ENCODE data around the gene PGAM5. TPM values are rescaled to one million over a fixed set of nuclear protein-coding genes. Genes with fewer than 3 reads are reported as not detected.

The PGAM5 gene
- total and polyA plus RNA-seq, 9 of the 15 experiments (the other 6 are each of a cell fraction or from before 2014, with no cell fraction given): 7.4 to 121 (median 69.5) TPM

GRCh38 chr12:132735496-132735895 is 24.9 kb downstream of the PGAM5 start:
- in situ Hi-C loops (cut with MboI): no loop called here
- WGBS (ENCODE audit: insufficient coverage, low coverage, missing lambda C conversion rate): 96% methylated on average over 12 of the region's 20 CpGs

GRCh38 chr12:132736378-132736777 is 25.7 kb downstream of the PGAM5 start:
- Histone ChIP-seq H3K27ac (ENCODE audit: extremely low read depth, low read depth, low read length) (no peak overlapping the region), H3K4me3 (no peak overlapping the region), H3K36me3 (ENCODE audit: control insufficient read depth, insufficient read depth, low read length) (peaks cover 93% of the 10 kb centered on the region), H3K27me3 (ENCODE audit: control insufficient read depth in 2 of 2, insufficient read depth in 2 of 2, low read length in 2 of 2) (no peaks in the 10 kb centered on the region), H3K9me3 (replicated peaks; ENCODE audit: control insufficient read depth, insufficient read depth, low read depth, low read length) (no peaks in the 10 kb centered on the region), H3K9me1 (ENCODE audit: control insufficient read depth, insufficient read depth, low read length) (no peaks in the 10 kb centered on the region), H3K79me2 (ENCODE audit: control insufficient read depth, insufficient read depth, low read length) (no peaks in the 10 kb centered on the region), H4K20me1 (replicated peaks; ENCODE audit: control insufficient read depth, insufficient read depth, low read length) (no peaks in the 10 kb centered on the region), H3K4me1 (replicated peaks in 1 of 2; ENCODE audit: control insufficient read depth in 2 of 2, insufficient read depth in 2 of 2, low read length in 2 of 2) (no peaks in the 10 kb centered on the region), H2AFZ (ENCODE audit: low read depth, low read length) (no peak overlapping the region), H3K4me2 (ENCODE audit: insufficient read depth, low read length) (no peak overlapping the region), H3K9ac (ENCODE audit: insufficient read depth in 1 of 2, low read depth in 2 of 2, low read length in 2 of 2) (no peak overlapping the region)
- intact Hi-C loops (cut with micrococcal nuclease): no loop called here
- CTCF ChIA-PET (ENCODE audit: low intra/inter-chr PET ratio): no interaction called here
- ATAC-seq (no peak), DNase-seq (ENCODE audit: extremely low read depth in 1 of 4, low spot score in 3 of 4) (no peak), FAIRE-seq (no peak)
- POLR2A ChIA-PET: no interaction called here
- WGBS (ENCODE audit: insufficient coverage, low coverage, missing lambda C conversion rate): 88% methylated on average over 11 of the region's 12 CpGs
- BruUV-seq (replicated peaks): no TSS peak
- in situ Hi-C loops (cut with MboI): no loop called here
- no peak for TF ChIP-seq GTF2F1 (IDR thresholded peaks at IDR 0.05; ENCODE audit: low read depth, low read length)
- TF ChIP-seq WHSC1 (IDR thresholded peaks at IDR 0.05; ENCODE audit: low read length): no peak
- TF ChIP-seq ZSCAN32 (CRISPR knock-in tag; IDR thresholded peaks at IDR 0.05): no peak
- no peak for TF ChIP-seq ZNF584 (CRISPR knock-in tag; IDR thresholded peaks at IDR 0.05; ENCODE audit: low read depth)
- TF ChIP-seq, protein P1, sequence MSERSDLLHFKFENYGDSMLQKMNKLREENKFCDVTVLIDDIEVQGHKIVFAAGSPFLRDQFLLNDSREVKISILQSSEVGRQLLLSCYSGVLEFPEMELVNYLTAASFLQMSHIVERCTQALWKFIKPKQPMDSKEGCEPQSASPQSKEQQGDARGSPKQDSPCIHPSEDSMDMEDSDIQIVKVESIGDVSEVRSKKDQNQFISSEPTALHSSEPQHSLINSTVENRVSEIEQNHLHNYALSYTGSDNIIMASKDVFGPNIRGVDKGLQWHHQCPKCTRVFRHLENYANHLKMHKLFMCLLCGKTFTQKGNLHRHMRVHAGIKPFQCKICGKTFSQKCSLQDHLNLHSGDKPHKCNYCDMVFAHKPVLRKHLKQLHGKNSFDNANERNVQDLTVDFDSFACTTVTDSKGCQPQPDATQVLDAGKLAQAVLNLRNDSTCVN (CRISPR knock-in tag; IDR thresholded peaks at IDR 0.05): no peak
- no peak for TF ChIP-seq FOXA3 (CRISPR knock-in tag; conservative IDR thresholded peaks at IDR 0.05 in 1 of 2, IDR thresholded peaks at IDR 0.05 in 1 of 2)
- no peak for TF ChIP-seq KAT8 (IDR thresholded peaks at IDR 0.05; ENCODE audit: low read depth)
- TF ChIP-seq ETV5 (CRISPR knock-in tag; IDR thresholded peaks at IDR 0.05; ENCODE audit: low read depth): no peak
- no peak for TF ChIP-seq ELF1 (tag; IDR thresholded peaks at IDR 0.05)
- no peak for TF ChIP-seq DMBX1 (CRISPR knock-in tag; IDR thresholded peaks at IDR 0.05; ENCODE audit: borderline replicate concordance)

More at GRCh38 chr12:132735496-132735895, 24.9 kb downstream of the PGAM5 start:
- Histone ChIP-seq H3K9me1 (ENCODE audit: control insufficient read depth, insufficient read depth, low read length) (no peaks in the 10 kb centered on the region), H3K9ac (ENCODE audit: insufficient read depth in 1 of 2, low read depth in 2 of 2, low read length in 2 of 2) (no peak overlapping the region), H3K4me1 (replicated peaks in 1 of 2; ENCODE audit: control insufficient read depth in 2 of 2, insufficient read depth in 2 of 2, low read length in 2 of 2) (no peaks in the 10 kb centered on the region), H3K36me3 (ENCODE audit: control insufficient read depth, insufficient read depth, low read length) (peaks cover 93% of the 10 kb centered on the region), H2AFZ (ENCODE audit: low read depth, low read length) (no peak overlapping the region), H3K27ac (ENCODE audit: extremely low read depth, low read depth, low read length) (no peak overlapping the region), H3K9me3 (replicated peaks; ENCODE audit: control insufficient read depth, insufficient read depth, low read depth, low read length) (0 out of 2 replicates have a peak, but pooled peaks cover 3% of the 10 kb centered on the region), H3K4me2 (ENCODE audit: insufficient read depth, low read length) (no peak overlapping the region), H4K20me1 (replicated peaks; ENCODE audit: control insufficient read depth, insufficient read depth, low read length) (no peaks in the 10 kb centered on the region), H3K79me2 (ENCODE audit: control insufficient read depth, insufficient read depth, low read length) (no peaks in the 10 kb centered on the region), H3K27me3 (ENCODE audit: control insufficient read depth in 2 of 2, insufficient read depth in 2 of 2, low read length in 2 of 2) (no peaks in the 10 kb centered on the region), H3K4me3 (no peak overlapping the region)
- no peak for ATAC-seq
- intact Hi-C loops (cut with micrococcal nuclease): no loop called here
- ChIA-PET POLR2A (interaction anchor here (1.2 kb wide), 1 partner anchor 14 kb away, joined by 3 read pairs; no protein-coding TSS in a partner anchor), CTCF (ENCODE audit: low intra/inter-chr PET ratio) (no interaction called here)
- DNase-seq (ENCODE audit: extremely low read depth in 1 of 4, low spot score in 3 of 4): no peak
- TF ChIP-seq TEAD2 (tag; IDR thresholded peaks at IDR 0.05): no peak
- no peak for TF ChIP-seq MBD2 (IDR thresholded peaks at IDR 0.05; ENCODE audit: borderline replicate concordance, low read depth)
- TF ChIP-seq GATAD2A (IDR thresholded peaks at IDR 0.05): no peak
- TF ChIP-seq POLR2G (IDR thresholded peaks at IDR 0.05; ENCODE audit: low read depth, low read length): peak; percentile 64
- TF ChIP-seq ZNF77 (CRISPR knock-in tag; IDR thresholded peaks at IDR 0.05): no peak
- TF ChIP-seq CBX2 (IDR thresholded peaks at IDR 0.05; ENCODE audit: insufficient read depth, low read length, poor library complexity, severe bottlenecking): no peak
- no peak for TF ChIP-seq CBFA2T2 (conservative IDR thresholded peaks at IDR 0.05)
- TF ChIP-seq SOX6 (IDR thresholded peaks at IDR 0.05): no peak
- TF ChIP-seq TFAM (CRISPR knock-in tag; conservative IDR thresholded peaks at IDR 0.05): no peak
- no peak for TF ChIP-seq SIN3A (IDR thresholded peaks at IDR 0.05; ENCODE audit: borderline replicate concordance in 2 of 2, control insufficient read depth in 1 of 2, low read depth in 2 of 2, low read length in 2 of 2)
- 0 out of 2 replicates have a peak, but pooled peaks have one; percentile 24 for TF ChIP-seq POLR2A (conservative IDR thresholded peaks at IDR 0.05)
- no peak for FAIRE-seq
- no TSS peak for BruUV-seq (replicated peaks)
